Lower lobe of right lung (tissue), 2 donors: ENCODE results near the gene TXN2. TPM values are rescaled to one million over a fixed set of nuclear protein-coding genes. Genes with fewer than 3 reads are reported as not detected.

Source experiments
- ATAC-seq, 2 donors: fragments of 200-7000 bp; cut with Tn5 transposase; one replicate each; pipeline ENCODE4 v1.9.1; 2020 to 2022; ENCODE audit warnings: mild to moderate bottlenecking in 2 of 2, moderate library complexity in 2 of 2
- DNase-seq: peaks from one replicate; pipeline ENCODE4 v3.0.0-alpha.2; 2020
- H3K27ac ChIP-seq: fragments of 200-600 bp; one replicate; pipeline ENCODE4 v1.8.0; 2022
- H3K27me3 ChIP-seq: fragments of 200-600 bp; one replicate; pipeline ENCODE4 v1.8.0; 2022; ENCODE audit warnings: low read depth
- H3K36me3 ChIP-seq: fragments of 200-600 bp; one replicate; pipeline ENCODE4 v1.8.0; 2022; ENCODE audit warnings: mild to moderate bottlenecking
- H3K4me1 ChIP-seq: fragments of 200-600 bp; one replicate; pipeline ENCODE4 v1.8.0; 2022
- H3K4me3 ChIP-seq: fragments of 200-600 bp; one replicate; pipeline ENCODE4 v1.8.0; 2022; ENCODE audit warnings: mild to moderate bottlenecking
- H3K9me3 ChIP-seq: fragments of 200-600 bp; one replicate; pipeline ENCODE4 v1.8.0; 2022
- intact Hi-C: fragments of 100-400 bp; cut with DNase I; formaldehyde crosslinking; loops from one replicate; pipeline ENCODE4 v1.11.0; 2022
- total RNA-seq: library from RNA; stranded (reverse); fragmentation: NEBNext Ultra II Directional; extraction: Animal tissue kit (Norgen Biotek cat#: 25700); gene quantifications from one replicate; pipeline ENCODE4 v1.2.1, GENCODE V29; 2021
- TF ChIP-seq, protein P1 (sequence below): fragments of 200-600 bp; IDR thresholded peaks from one replicate; pipeline ENCODE4 v1.8.0; 2022; ENCODE audit warnings: antibody characterized with exemption, mild to moderate bottlenecking
- donor health status: DM: no; HTN: yes; CAD: no; lungs with severe emphysema.

The TXN2 gene
- total RNA-seq, 1 donor from 2014 or later = 56.4 TPM

- intact Hi-C loops = loop anchor here (10.0 kb wide), 1 partner anchor 171 kb away; no protein-coding TSS in a partner anchor
- DNase-seq (no peak), ATAC-seq (no peak)
- H3K4me1 ChIP-seq = peaks cover 17% of the 10 kb centered on the region
- no peaks in the 10 kb centered on the region for H3K9me3 ChIP-seq
- no peak overlapping the region for H3K4me3 ChIP-seq
- no peak overlapping the region for H3K27ac ChIP-seq
- peaks cover 95% of the 10 kb centered on the region for H3K36me3 ChIP-seq
- no peaks in the 10 kb centered on the region for H3K27me3 ChIP-seq
- TF ChIP-seq, protein P1, sequence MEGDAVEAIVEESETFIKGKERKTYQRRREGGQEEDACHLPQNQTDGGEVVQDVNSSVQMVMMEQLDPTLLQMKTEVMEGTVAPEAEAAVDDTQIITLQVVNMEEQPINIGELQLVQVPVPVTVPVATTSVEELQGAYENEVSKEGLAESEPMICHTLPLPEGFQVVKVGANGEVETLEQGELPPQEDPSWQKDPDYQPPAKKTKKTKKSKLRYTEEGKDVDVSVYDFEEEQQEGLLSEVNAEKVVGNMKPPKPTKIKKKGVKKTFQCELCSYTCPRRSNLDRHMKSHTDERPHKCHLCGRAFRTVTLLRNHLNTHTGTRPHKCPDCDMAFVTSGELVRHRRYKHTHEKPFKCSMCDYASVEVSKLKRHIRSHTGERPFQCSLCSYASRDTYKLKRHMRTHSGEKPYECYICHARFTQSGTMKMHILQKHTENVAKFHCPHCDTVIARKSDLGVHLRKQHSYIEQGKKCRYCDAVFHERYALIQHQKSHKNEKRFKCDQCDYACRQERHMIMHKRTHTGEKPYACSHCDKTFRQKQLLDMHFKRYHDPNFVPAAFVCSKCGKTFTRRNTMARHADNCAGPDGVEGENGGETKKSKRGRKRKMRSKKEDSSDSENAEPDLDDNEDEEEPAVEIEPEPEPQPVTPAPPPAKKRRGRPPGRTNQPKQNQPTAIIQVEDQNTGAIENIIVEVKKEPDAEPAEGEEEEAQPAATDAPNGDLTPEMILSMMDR = no peak
These were observed 6.1 kb downstream of the TXN2 start for GRCh38 chr22:36475341-36475740.

DNA sequence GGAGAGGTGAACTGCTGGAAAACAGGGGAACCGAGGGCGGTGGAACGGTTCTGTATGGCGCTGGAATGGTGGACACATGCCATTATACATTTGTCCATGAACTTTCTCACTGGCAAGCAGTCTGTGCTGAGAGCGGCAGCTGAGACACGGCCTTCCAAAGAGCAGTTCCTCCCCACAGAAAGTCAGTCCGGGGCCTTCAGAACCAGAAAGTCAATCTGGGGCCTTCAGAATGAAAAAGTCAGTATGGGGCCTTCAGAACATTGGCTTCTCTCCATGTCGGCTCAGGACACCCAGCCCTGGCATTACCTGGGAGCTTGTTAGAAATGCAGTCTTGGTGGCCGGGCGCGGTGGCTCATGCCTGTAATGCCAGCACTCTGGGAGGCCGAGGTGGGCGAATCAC lies 8.8 kb downstream of the TXN2 start:
- TF ChIP-seq, protein P1 = no peak
- intact Hi-C loops = loop anchor here (10.0 kb wide), 1 partner anchor 168 kb away; no protein-coding TSS in a partner anchor
- Histone ChIP-seq H3K27me3 (no peaks in the 10 kb centered on the region), H3K9me3 (no peaks in the 10 kb centered on the region), H3K36me3 (peaks cover 68% of the 10 kb centered on the region), H3K4me3 (no peak overlapping the region), H3K27ac (no peak overlapping the region), H3K4me1 (peaks cover 34% of the 10 kb centered on the region)
- ATAC-seq (no peak), DNase-seq (no peak)

- intact Hi-C loops = loop anchor here (10.0 kb wide), 1 partner anchor 167 kb away; no protein-coding TSS in a partner anchor
- no peak for DNase-seq
- H3K4me3 ChIP-seq = no peak overlapping the region
- no peaks in the 10 kb centered on the region for H3K27me3 ChIP-seq
- TF ChIP-seq, protein P1 = no peak
- ATAC-seq = no peak
- H3K9me3 ChIP-seq = no peaks in the 10 kb centered on the region
- H3K27ac ChIP-seq = no peak overlapping the region
- peaks cover 47% of the 10 kb centered on the region for H3K4me1 ChIP-seq
- H3K36me3 ChIP-seq = peaks cover 62% of the 10 kb centered on the region
These were observed 10.1 kb downstream of the TXN2 start for GRCh38 chr22:36471341-36471821.

GRCh38 chr22:36470994-36471331 lies 10.5 kb downstream of the TXN2 start:
- Histone ChIP-seq H3K4me1 (peaks cover 51% of the 10 kb centered on the region), H3K27ac (peak overlapping the region; percentile 65), H3K4me3 (no peak overlapping the region), H3K27me3 (no peaks in the 10 kb centered on the region), H3K9me3 (no peaks in the 10 kb centered on the region), H3K36me3 (peaks cover 58% of the 10 kb centered on the region)
- no peak for ATAC-seq
- DNase-seq = no peak
- TF ChIP-seq, protein P1 = no peak
- intact Hi-C loops = loop anchor here (10.0 kb wide), 1 partner anchor 166 kb away; no protein-coding TSS in a partner anchor

- intact Hi-C loops = loop anchor here (10.0 kb wide), 1 partner anchor 166 kb away; no protein-coding TSS in a partner anchor
- H3K27ac ChIP-seq = peak overlapping the region; percentile 65
These were observed 11.1 kb downstream of the TXN2 start for GRCh38 chr22:36470162-36470993.

More at GRCh38 chr22:36470162-36470993, 11.1 kb downstream of the TXN2 start:
- H3K4me3 ChIP-seq = no peak overlapping the region
- TF ChIP-seq, protein P1 = peak; percentile 99
- DNase-seq (peak; percentile 86), ATAC-seq (peak; percentile 82 to 90)
- no peaks in the 10 kb centered on the region for H3K9me3 ChIP-seq
- H3K4me1 ChIP-seq = peaks cover 57% of the 10 kb centered on the region
- no peaks in the 10 kb centered on the region for H3K27me3 ChIP-seq
- H3K36me3 ChIP-seq = peaks cover 52% of the 10 kb centered on the region
